ENCODE results near the gene CELSR2. TPM values are rescaled to one million over a fixed set of nuclear protein-coding genes. Genes with fewer than 3 reads are reported as not detected.

The CELSR2 gene
- total and polyA plus RNA-seq, 11 donors = 1.6 to 11.9 (median 7.4) TPM

DNA sequence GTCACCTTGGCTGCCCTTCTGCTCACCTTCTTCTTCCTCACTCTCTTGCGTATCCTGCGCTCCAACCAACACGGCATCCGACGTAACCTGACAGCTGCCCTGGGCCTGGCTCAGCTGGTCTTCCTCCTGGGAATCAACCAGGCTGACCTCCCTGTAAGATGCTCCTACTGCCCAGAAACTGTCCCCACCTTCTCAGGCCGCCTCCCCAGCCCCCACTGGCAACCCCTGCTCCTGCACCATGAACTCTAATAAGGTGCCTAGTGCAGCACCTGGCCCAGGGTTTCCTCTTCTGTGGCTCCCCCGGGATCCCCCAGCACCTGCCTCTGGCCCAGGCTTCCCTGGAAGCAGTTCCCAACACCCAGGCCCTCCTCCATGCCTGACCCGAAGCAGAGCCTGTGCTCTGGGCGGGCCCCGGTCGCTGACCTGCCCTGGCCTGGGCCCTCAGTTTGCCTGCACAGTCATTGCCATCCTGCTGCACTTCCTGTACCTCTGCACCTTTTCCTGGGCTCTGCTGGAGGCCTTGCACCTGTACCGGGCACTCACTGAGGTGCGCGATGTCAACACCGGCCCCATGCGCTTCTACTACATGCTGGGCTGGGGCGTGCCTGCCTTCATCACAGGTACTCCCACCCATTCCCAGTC lies 20.8 kb downstream of the CELSR2 start:
- Histone ChIP-seq H3K36me3 (no peaks in the 10 kb centered on the region), H3K4me1 (no peaks in the 10 kb centered on the region), H3K27me3 (no peaks in the 10 kb centered on the region), H3K4me3 (no peak overlapping the region), H3K27ac (no peak overlapping the region), H3K9me3 (no peaks in the 10 kb centered on the region)
- TF ChIP-seq POLR2A (IDR thresholded peaks at IDR 0.05) = no peak
- TF ChIP-seq, protein P1, sequence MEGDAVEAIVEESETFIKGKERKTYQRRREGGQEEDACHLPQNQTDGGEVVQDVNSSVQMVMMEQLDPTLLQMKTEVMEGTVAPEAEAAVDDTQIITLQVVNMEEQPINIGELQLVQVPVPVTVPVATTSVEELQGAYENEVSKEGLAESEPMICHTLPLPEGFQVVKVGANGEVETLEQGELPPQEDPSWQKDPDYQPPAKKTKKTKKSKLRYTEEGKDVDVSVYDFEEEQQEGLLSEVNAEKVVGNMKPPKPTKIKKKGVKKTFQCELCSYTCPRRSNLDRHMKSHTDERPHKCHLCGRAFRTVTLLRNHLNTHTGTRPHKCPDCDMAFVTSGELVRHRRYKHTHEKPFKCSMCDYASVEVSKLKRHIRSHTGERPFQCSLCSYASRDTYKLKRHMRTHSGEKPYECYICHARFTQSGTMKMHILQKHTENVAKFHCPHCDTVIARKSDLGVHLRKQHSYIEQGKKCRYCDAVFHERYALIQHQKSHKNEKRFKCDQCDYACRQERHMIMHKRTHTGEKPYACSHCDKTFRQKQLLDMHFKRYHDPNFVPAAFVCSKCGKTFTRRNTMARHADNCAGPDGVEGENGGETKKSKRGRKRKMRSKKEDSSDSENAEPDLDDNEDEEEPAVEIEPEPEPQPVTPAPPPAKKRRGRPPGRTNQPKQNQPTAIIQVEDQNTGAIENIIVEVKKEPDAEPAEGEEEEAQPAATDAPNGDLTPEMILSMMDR (IDR thresholded peaks at IDR 0.05) = no peak
- DNase-seq = no peak
- intact Hi-C loops (cut with DNase I) = loop anchor here in 2 of 10 donors (10.0 kb wide), 1 partner anchor 265 kb away; the partner anchor contains the start of gene GPR61 (in 2 of the 2)
- 92 to 96% (median 95%) methylated on average over 17 of the region's 17 CpGs for WGBS, 4 donors
- ATAC-seq = no peak

GRCh38 chr1:109270623-109271317 lies 21.4 kb downstream of the CELSR2 start:
- no peak for DNase-seq
- H3K27me3 ChIP-seq = no peaks in the 10 kb centered on the region
- H3K4me3 ChIP-seq = no peak overlapping the region
- no peak for ATAC-seq
- H3K9me3 ChIP-seq = no peaks in the 10 kb centered on the region
- 90 to 97% (median 92%) methylated on average over 17 to 20 of the region's 20 CpGs for WGBS, 4 donors
- H3K4me1 ChIP-seq = no peaks in the 10 kb centered on the region
- no peak overlapping the region for H3K27ac ChIP-seq
- TF ChIP-seq, protein P1 (IDR thresholded peaks at IDR 0.05) = no peak
- TF ChIP-seq POLR2A (IDR thresholded peaks at IDR 0.05) = no peak
- H3K36me3 ChIP-seq = no peaks in the 10 kb centered on the region
- intact Hi-C loops (cut with DNase I) = loop anchor here in 1 of 10 donors (10.0 kb wide), 1 partner anchor 264 kb away; the partner anchor contains the start of gene GPR61

DNA sequence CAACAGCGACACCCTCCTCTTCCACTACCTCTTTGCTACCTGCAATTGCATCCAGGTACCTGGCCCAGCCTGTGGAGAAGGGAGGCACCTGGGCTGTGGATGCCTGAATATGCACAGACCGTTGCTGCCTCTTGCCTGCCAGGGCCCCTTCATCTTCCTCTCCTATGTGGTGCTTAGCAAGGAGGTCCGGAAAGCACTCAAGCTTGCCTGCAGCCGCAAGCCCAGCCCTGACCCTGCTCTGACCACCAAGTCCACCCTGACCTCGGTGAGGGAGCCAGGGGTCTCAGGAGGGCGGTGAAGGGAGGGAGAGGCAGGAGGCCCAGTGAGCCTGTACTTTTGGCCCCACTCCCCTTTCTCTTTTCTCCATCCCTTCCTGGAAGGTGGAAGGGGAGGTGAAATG lies 22.1 kb downstream of the CELSR2 start:
- ATAC-seq = no peak

More for the DNA sequence above, 22.1 kb downstream of the CELSR2 start:
- Histone ChIP-seq H3K4me3 (no peak overlapping the region), H3K27me3 (no peaks in the 10 kb centered on the region), H3K9me3 (no peaks in the 10 kb centered on the region), H3K4me1 (no peaks in the 10 kb centered on the region), H3K27ac (no peak overlapping the region), H3K36me3 (no peaks in the 10 kb centered on the region)
- WGBS, 4 donors = 91 to 92% (median 91%) methylated on average over 6 of the region's 6 CpGs
- TF ChIP-seq, protein P1 (IDR thresholded peaks at IDR 0.05) = no peak
- no peak for TF ChIP-seq POLR2A (IDR thresholded peaks at IDR 0.05)
- intact Hi-C loops (cut with DNase I) = loop anchor here in 1 of 10 donors (10.0 kb wide), 1 partner anchor 263 kb away; the partner anchor contains the start of gene GPR61
- no peak for DNase-seq
